H54 (cell line): Measurements from ENCODE around the gene RPS2.
A peak's percentile ranks its signal among the peaks of the same experiment; 100 is the strongest.

Source experiments
- DNase-seq: peaks from one replicate; pipeline ENCODE4 v3.0.0; 2011; ENCODE audit warnings: low spot score, mixed read lengths; ENCODE audit not compliant: insufficient read length
- FAIRE-seq: peaks from 3 replicates; lab custom pipeline; 2011; peaks lifted over from hg19 to GRCh38; lab: Jason Lieb, UNC
- POLR2A ChIP-seq: IDR thresholded peaks from 2 replicates; pipeline ENCODE4 v1.6.1; 2011; ENCODE audit warnings: low read depth, mild to moderate bottlenecking, low read length

Gene RPS2

DNA sequence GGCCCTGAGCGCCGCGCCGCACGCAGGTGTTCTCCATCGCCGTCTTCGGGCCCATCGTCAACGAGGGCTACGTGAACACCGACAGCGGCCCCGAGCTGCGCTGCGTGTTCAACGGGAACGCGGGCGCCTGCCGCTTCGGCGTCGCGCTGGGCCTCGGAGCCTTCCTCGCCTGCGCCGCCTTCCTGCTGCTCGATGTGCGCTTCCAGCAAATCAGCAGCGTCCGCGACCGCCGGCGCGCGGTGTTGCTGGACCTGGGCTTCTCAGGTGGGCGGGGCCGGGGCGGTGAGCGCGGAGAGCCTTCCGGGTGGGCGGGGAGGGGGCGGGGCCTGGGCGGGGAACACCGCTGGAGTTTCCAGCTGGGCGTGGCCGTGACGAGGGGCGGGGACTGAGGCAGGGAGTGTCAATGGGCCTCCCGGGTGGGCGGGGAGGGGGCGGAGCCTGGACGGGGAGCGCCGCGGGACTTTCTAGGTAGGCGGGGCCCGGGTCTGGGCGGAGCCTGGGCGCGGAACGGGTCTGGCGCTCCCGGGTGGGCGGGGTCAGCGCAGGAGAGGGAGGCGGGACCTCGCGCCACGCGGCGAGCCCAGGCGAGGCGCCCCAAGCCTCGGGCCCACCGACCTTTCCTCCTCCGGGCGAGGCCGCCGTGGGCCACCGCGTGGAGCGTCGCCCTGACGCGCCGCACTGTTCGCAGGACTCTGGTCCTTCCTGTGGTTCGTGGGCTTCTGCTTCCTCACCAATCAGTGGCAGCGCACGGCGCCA, 27.5 kb upstream of the RPS2 start:
- no peak for FAIRE-seq
- no peak for TF ChIP-seq POLR2A
- no peak for DNase-seq

DNA sequence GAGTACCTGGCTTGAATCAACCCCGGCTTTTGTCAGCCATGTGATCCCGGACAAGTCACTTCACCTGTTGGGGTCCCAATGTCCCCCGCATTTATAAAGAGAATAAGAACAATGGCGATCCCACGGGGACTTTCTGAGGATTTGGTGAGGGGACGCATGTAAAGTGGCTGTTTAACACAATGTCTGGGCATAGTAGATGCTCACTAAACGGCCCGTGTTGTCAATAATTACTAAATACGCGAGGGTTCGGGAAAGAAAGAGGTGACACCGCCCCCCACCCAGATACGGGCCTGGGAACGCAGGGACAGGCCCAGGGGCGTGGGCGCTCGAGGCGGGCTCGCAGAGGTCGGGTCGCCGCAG, 26.9 kb upstream of the RPS2 start:
- TF ChIP-seq POLR2A: no peak
- DNase-seq (no peak), FAIRE-seq (no peak)

DNA sequence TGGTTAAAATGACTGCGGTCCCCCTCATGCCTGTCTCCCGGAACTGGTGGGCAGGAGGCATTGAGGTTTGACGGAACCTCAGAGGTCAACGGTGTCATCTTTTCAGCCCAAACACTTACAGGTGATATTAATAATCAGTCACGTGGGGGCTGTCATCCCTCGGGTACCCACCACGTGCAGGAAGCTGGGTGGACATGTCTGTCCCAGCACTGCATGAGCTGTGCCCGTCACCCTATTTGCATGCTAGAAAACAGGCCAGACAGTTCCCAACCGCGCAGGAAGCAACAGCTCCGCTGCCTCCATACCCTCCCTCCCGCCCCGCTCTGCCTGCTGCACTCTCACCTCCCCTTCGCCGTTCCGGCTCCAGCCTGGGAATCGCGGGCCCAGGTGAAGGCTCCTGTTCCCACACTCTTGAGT, 26.5 kb upstream of the RPS2 start:
- no peak for DNase-seq
- no peak for FAIRE-seq
- no peak for TF ChIP-seq POLR2A

DNA sequence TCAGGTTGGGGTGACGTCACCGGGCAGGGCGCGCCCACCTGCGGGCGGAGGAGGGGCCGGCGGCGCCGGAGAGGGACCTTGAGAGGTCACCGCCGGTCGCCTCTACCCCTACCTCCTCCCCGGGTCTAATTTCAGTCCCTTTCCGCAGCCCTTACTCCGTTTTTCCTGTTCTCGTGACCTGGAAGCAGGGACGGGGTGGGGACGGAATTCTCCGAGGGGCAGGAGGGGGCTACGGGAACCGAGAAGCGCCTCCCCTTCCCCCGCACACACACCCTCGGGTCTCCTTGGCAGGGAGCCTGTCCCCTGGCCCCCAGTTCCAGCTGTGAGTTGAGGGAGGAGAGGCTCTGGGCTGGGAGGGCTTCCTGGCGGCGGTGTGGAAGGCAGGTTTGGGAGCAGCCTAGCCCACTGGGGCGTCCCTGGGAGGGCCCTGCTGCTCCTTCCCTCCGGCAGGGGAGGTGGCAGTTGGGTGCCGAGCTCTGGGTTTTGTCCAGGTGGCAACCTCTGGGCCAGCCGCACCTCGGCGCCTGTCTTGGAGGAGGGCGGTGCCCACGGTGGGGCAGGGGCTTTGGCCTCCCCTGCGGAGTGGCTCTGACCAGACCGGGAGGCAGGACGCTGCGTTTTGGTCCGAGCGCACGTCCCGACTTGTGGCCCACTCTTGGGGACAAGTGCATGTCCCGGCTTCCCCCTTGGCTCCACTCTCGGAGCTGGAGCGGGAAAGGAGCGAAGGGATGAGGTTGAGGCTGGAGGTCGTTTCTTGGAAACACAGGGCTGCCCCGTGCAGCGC, 25.9 kb upstream of the RPS2 start:
- no peak for FAIRE-seq
- no peak for TF ChIP-seq POLR2A
- DNase-seq: no peak

DNA sequence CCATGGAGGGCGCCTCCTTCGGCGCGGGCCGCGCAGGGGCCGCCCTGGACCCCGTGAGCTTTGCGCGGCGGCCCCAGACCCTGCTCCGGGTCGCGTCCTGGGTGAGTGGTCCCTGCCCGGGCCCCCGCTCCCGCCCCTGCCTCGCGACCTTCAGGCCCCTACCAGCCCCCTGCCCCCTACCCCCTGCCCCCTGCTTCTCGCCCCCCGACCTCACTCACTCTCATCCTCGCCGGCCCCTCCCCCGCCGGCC, 25.4 kb upstream of the RPS2 start:
- FAIRE-seq: no peak
- DNase-seq: no peak
- no peak for TF ChIP-seq POLR2A

DNA sequence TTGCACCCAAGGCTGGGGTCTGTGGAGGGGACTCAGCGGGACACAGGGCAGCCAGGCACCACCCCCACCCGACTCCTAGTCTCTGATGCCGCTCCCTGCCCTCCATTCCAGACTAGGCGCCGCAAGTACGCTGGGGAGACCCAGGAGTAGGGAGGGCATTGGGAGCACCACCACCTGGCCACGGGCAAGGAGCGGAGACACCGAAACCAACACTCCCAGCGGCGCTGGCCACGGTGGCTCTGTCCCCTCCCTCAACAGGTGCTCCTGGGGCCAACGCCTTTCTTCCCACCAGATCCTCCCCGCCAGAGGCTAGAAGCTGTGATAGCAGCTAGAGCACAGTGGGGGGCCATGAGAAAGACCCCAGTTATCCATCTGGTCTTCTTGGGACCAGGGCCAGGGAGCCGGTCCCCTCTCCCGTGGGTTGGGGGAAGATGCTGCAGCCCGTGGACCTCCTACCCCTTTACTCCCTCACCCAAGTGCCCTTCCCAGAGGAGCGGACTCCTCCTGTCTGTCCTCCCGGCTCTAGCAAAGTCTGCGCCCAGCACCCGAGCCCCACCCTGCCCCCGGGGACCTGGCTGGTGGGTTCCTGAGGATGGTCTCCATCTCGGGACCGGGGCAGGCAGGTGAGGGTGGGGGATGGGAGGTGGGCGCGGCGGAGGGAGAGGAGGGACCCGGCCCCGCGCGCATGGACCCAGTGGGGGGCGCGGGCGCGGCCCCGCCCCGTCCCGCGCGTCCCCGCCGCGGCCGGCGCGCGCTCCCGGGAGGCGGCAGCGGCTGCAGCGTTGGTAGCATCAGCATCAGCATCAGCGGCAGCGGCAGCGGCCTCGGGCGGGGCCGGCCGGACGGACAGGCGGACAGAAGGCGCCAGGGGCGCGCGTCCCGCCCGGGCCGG, 24.8 kb upstream of the RPS2 start, which contains the start of gene SYNGR3:
SYNGR3 (plus strand) TSS at position 762 of the 892 bp plus-strand sequence. CDS start 133 bp downstream, outside the sequence.
- TF ChIP-seq POLR2A: 0 out of 2 replicates have a peak, but pooled peaks have one; percentile 21
- FAIRE-seq (no peak), DNase-seq (no peak)

DNA sequence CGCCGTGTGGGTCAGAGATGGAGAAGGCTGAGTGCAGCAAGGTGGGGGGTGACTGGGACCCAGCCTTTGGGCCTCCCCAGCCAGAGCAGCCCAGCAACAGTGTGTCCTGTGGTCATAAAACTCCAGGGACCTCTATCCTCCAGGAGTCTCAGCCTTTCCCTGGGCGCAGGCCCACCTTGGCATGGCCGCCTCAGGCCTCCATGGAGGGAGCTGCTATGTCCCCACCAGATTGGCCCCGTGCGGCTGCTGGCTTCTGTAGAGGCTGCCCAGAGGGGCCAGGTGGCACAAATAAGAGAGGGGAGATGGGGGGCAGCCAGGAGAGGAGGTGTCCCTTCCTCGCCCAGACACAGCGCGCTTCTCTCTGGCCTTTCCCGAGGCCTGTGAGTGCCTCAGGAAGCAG, 22.6 kb upstream of the RPS2 start:
- no peak for TF ChIP-seq POLR2A
- FAIRE-seq: no peak
- DNase-seq: no peak

DNA sequence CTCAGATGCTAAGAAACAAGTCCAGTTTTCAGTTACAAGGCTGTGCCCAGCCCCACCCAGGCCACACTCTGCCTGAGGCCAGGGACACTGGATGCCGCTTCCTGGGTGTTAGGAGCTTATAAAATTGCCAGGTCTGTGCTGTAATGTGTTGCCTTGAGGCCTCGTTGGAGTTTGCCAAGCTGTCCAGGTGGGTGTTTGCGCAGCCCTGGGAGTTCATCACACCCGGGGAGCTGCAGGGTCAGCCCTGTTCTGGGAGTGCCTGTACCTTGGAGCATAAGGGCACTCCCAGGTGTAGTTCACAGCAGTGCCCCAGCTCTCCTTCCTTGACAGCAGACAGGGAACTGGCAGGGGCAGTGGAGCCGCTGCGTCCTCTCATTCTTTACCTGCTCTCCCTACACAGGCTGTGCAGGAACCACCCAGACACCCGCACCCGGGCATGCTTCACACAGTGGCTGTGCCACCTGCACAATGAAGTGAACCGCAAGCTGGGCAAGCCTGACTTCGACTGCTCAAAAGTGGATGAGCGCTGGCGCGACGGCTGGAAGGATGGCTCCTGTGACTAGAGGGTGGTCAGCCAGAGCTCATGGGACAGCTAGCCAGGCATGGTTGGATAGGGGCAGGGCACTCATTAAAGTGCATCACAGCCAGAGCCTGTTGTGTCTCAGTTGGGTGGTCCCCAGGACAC, 21.0 kb upstream of the RPS2 start:
- DNase-seq (no peak), FAIRE-seq (no peak)
- no peak for TF ChIP-seq POLR2A

DNA sequence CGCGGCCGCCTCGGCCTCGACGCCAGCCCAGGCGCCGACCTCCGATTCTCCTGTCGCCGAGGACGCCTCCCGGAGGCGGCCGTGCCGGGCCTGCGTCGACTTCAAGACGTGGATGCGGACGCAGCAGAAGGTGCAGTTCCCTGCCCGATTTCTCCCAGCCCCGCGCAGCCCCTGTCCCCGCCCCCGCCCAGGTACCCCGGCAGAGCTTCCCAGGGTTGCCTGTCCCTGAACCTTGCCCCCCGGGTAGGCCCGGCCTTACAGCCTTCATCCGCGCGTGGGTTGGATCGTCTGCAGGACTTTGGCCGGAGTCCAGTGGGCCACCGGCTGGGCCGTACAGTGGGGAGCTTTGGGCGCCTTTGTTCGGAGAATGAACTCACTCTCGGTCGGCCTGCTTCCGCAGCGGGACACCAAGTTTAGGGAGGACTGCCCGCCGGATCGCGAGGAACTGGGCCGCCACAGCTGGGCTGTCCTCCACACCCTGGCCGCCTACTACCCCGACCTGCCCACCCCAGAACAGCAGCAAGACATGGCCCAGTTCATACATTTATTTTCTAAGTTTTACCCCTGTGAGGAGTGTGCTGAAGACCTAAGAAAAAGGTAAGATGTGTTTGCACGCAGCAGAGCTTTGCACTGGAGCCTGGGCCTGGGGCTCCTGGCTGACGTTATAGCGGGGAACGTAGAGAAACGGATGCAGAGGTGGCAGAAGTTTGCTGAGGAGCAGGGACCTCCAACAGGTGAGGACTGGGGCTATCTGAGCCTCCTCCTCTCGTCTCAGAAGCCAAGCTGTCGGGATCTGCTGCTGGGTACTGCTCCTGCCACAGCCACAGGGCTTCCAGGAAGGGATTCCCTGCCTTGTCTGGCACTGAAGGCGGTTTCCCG, 20.0 kb upstream of the RPS2 start:
- TF ChIP-seq POLR2A: no peak
- FAIRE-seq (no peak), DNase-seq (peak; percentile 77)

DNA sequence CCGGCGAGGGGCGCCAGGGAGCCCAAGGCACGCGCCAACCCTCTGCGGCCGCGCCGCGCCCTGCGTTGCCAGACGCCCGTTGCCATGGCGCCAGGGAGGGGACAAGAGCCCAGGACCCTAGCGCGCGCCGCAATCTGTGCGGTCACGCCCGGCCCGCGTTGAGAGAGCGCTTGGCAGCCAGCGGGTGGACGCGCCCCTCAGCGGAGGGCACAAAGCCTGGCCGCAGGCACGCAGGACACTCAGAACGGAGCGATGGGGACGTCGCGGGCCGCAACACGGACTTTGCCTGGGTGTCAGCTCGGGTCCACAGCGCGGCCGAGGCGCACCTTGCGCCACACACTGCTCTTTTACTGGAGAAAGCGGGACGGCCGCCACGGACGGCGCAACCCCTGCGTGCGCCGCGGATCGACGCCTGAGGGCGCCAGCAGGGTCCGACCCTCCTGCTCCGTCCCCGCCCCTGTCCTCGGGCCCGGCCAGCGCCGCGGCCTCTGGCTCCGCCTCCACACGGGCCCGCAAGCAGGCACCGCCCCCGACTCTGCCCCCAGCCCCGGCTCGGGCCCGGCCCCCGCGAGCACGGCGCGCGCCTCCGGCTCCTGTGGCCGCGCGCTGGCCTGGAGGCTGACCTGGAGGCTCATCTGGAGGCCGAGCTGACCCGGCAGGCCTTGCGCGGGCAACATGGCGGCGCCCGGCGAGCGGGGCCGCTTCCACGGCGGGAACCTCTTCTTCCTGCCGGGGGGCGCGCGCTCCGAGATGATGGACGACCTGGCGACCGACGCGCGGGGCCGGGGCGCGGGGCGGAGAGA, 19.1 kb upstream of the RPS2 start, which contains the start of gene GFER:
GFER (plus strand) TSS at position 650 of the 803 bp plus-strand sequence; CDS start at position 676, 26 bp downstream.
- FAIRE-seq: no peak
- TF ChIP-seq POLR2A: peak; percentile 86

DNA sequence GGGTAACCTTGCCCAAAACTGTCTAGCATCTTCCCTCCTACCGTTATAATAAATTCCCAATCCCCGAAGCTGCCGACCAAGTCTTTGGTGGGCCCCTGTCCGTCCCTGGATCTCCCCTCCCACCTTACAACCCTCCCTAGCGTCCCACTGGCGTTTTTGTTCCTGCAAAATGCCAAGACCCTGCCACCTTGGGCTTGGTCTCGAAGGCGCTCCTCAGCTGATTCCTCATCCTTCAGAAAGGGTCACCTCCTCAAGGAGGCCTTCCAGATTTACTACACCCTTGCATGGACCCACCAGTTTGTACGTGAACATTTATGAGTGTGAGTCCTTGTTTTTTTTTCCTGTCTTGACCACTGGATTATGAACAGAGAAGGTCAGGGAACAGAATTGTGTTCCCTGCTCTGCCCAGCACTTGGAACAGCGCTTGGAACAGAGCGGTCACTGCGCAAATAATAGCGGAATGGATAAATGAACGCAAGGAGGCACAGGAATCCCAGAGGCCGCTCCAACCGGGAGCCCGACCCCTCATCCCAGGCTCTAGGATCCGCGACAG, 18.4 kb upstream of the RPS2 start:
- DNase-seq (no peak), FAIRE-seq (no peak)
- no peak for TF ChIP-seq POLR2A

More for the DNA sequence above, 19.1 kb upstream of the RPS2 start, which contains the start of gene GFER:
- peak; percentile 99 for DNase-seq
